ENCODE data around the gene CASZ1.

The CASZ1 gene

DNA sequence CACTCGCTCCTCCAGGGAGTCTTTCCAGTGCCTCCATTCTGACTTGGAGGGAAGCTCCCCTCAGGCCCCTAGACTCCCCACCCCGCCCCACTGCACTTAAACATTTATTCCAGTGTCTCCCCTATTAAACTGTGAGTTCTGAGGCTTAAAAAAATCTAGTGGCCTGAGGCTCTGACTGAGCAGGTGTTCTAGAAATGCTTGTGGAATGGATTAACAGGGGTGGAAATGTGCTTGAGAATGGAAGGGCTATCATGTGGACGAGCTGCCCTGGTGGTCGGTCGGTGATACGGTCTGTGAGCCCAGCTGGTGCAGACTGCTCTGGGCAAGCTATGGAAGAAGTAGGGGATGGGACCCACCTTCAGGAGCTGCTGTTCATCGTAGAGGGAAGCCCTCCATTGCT is 191.5 kb downstream of the CASZ1 start:
- TF ChIP-seq, protein P1, sequence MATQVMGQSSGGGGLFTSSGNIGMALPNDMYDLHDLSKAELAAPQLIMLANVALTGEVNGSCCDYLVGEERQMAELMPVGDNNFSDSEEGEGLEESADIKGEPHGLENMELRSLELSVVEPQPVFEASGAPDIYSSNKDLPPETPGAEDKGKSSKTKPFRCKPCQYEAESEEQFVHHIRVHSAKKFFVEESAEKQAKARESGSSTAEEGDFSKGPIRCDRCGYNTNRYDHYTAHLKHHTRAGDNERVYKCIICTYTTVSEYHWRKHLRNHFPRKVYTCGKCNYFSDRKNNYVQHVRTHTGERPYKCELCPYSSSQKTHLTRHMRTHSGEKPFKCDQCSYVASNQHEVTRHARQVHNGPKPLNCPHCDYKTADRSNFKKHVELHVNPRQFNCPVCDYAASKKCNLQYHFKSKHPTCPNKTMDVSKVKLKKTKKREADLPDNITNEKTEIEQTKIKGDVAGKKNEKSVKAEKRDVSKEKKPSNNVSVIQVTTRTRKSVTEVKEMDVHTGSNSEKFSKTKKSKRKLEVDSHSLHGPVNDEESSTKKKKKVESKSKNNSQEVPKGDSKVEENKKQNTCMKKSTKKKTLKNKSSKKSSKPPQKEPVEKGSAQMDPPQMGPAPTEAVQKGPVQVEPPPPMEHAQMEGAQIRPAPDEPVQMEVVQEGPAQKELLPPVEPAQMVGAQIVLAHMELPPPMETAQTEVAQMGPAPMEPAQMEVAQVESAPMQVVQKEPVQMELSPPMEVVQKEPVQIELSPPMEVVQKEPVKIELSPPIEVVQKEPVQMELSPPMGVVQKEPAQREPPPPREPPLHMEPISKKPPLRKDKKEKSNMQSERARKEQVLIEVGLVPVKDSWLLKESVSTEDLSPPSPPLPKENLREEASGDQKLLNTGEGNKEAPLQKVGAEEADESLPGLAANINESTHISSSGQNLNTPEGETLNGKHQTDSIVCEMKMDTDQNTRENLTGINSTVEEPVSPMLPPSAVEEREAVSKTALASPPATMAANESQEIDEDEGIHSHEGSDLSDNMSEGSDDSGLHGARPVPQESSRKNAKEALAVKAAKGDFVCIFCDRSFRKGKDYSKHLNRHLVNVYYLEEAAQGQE (IDR thresholded peaks at IDR 0.05; ENCODE audit: low read depth): no peak
- no peak for TF ChIP-seq FOXM1 (IDR thresholded peaks at IDR 0.05; ENCODE audit: borderline replicate concordance, low read depth)
- no peak for TF ChIP-seq EGR1 (IDR thresholded peaks at IDR 0.05)
- no peak for TF ChIP-seq YY1 (IDR thresholded peaks at IDR 0.05; ENCODE audit: low read depth)
- no peak for TF ChIP-seq TEAD4 (IDR thresholded peaks at IDR 0.05)
- no peak for TF ChIP-seq NFIC (IDR thresholded peaks at IDR 0.05)
- TF ChIP-seq, protein P2, sequence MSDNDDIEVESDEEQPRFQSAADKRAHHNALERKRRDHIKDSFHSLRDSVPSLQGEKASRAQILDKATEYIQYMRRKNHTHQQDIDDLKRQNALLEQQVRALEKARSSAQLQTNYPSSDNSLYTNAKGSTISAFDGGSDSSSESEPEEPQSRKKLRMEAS (IDR thresholded peaks at IDR 0.05): no peak
- TF ChIP-seq, protein P3, sequence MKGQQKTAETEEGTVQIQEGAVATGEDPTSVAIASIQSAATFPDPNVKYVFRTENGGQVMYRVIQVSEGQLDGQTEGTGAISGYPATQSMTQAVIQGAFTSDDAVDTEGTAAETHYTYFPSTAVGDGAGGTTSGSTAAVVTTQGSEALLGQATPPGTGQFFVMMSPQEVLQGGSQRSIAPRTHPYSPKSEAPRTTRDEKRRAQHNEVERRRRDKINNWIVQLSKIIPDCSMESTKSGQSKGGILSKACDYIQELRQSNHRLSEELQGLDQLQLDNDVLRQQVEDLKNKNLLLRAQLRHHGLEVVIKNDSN (IDR thresholded peaks at IDR 0.05): no peak
- no peak for TF ChIP-seq RAD21 (IDR thresholded peaks at IDR 0.05; ENCODE audit: low read depth)
- no peak for TF ChIP-seq TAF1 (IDR thresholded peaks at IDR 0.05; ENCODE audit: low read depth)
- TF ChIP-seq ZBTB7A (IDR thresholded peaks at IDR 0.05; ENCODE audit: low read depth): no peak
- TF ChIP-seq EP300 (IDR thresholded peaks at IDR 0.05; ENCODE audit: borderline replicate concordance): no peak
- no peak for TF ChIP-seq TCF12 (IDR thresholded peaks at IDR 0.05; ENCODE audit: low read depth)
- TF ChIP-seq CEBPB (IDR thresholded peaks at IDR 0.05): no peak

DNA sequence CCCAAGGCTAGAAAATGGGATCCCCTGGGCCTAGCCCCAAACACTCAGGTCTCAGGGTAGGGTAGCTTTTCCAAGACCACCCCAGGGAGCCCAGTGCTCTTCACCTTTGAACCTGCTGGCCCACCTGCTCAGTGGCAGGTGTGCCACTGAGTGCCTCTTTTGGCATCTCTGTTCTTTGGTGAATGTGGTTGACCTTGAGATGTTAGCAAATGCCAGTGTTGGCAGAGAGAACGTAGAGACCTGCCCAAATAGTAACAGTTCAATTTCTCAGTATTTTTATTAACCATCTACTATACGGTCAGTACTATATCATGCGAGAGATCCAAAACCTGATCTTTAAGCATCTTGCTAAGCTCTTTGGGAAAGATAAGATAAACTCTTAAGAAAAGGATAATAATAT is 193.5 kb downstream of the CASZ1 start:
- no peak for TF ChIP-seq TCF12 (IDR thresholded peaks at IDR 0.05; ENCODE audit: low read depth)
- TF ChIP-seq RAD21 (IDR thresholded peaks at IDR 0.05; ENCODE audit: low read depth): no peak
- TF ChIP-seq CREB1 (IDR thresholded peaks at IDR 0.05; ENCODE audit: low read depth): no peak
- no peak for TF ChIP-seq NFIC (IDR thresholded peaks at IDR 0.05)
- no peak for TF ChIP-seq CEBPB (IDR thresholded peaks at IDR 0.05)
- TF ChIP-seq, protein P3 (IDR thresholded peaks at IDR 0.05): no peak
- TF ChIP-seq, protein P2 (IDR thresholded peaks at IDR 0.05): no peak
- TF ChIP-seq, protein P1 (IDR thresholded peaks at IDR 0.05; ENCODE audit: low read depth): no peak
- no peak for TF ChIP-seq EGR1 (IDR thresholded peaks at IDR 0.05)
- no peak for TF ChIP-seq EP300 (IDR thresholded peaks at IDR 0.05; ENCODE audit: borderline replicate concordance)
- no peak for TF ChIP-seq TAF1 (IDR thresholded peaks at IDR 0.05; ENCODE audit: low read depth)
- no peak for TF ChIP-seq ZBTB7A (IDR thresholded peaks at IDR 0.05; ENCODE audit: low read depth)

DNA sequence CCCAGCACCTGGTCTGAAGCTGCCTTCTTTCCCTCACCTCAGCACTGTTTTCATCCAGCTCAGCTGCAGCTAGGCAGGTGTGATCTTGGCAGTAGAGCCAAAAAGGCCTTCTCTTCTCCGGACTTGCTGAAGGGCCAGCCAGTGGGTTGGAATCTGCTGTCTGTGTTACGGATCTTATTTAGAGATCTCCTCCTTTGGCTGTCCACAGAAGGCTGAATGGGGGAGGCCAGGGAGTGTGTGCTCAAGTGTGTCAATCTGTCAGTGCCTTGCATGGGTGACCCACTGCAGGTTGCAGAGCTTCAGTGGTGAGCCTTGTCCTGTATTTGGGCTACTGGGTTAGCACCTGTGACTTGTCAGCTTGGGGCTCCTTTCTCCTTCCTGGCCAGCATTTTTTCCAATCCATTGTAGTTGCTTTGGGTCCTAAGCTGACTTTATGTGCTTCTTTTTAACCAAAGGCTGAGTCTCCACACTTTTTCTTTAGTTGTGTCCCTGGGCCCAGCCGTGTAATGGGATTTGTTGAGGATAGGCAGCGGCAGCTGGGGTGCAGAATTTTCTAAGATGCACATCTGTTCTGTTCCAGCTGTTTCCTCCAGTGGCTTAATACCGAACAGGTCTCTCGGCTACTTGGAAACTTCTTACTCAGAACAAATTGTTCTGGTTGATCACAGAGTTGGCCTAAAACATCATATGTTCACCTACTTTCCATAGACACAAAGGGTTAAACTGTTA is 194.9 kb downstream of the CASZ1 start:
- TF ChIP-seq TCF12 (IDR thresholded peaks at IDR 0.05; ENCODE audit: low read depth) (no peak), EGR1 (IDR thresholded peaks at IDR 0.05) (no peak), RAD21 (IDR thresholded peaks at IDR 0.05; ENCODE audit: low read depth) (no peak), YY1 (IDR thresholded peaks at IDR 0.05; ENCODE audit: low read depth) (no peak), ZBTB7A (IDR thresholded peaks at IDR 0.05; ENCODE audit: low read depth) (no peak), CREB1 (IDR thresholded peaks at IDR 0.05; ENCODE audit: low read depth) (no peak), TAF1 (IDR thresholded peaks at IDR 0.05; ENCODE audit: low read depth) (no peak), TEAD4 (IDR thresholded peaks at IDR 0.05) (no peak), NFIC (IDR thresholded peaks at IDR 0.05) (no peak)
- TF ChIP-seq, protein P1 (IDR thresholded peaks at IDR 0.05; ENCODE audit: low read depth): no peak
- TF ChIP-seq, protein P2 (IDR thresholded peaks at IDR 0.05): no peak

All from Ishikawa (cell line).